HEK293 (cell line): ENCODE data around the gene BMP10.

Source experiments
- CTCF ChIP-seq: fragments of 450-650 bp; formaldehyde crosslinking; IDR thresholded peaks from 2 replicates; pipeline ENCODE4 v1.5.1; 2016; ENCODE audit warnings: missing biosample characterization, missing genetic modification characterization
- REST ChIP-seq: fragments of 450-650 bp; formaldehyde crosslinking; IDR thresholded peaks from 2 replicates; pipeline ENCODE4 v1.5.1; 2016; ENCODE audit warnings: missing biosample characterization, missing genetic modification characterization
- TRIM28 ChIP-seq: IDR thresholded peaks from 2 replicates; pipeline ENCODE4 v1.6.1; 2011; ENCODE audit warnings: low read length, control low read depth, borderline replicate concordance
- YY2 ChIP-seq: fragments of 450-650 bp; formaldehyde crosslinking; IDR thresholded peaks from 2 replicates; pipeline ENCODE4 v1.5.1; 2016; ENCODE audit warnings: missing biosample characterization, missing genetic modification characterization
- ZBTB44 ChIP-seq: fragments of 450-650 bp; IDR thresholded peaks from 2 replicates; pipeline ENCODE4 v1.5.1; 2018; ENCODE audit warnings: missing biosample characterization, mild to moderate bottlenecking, missing genetic modification characterization
- ZBTB49 ChIP-seq: fragments of 450-650 bp; formaldehyde crosslinking; IDR thresholded peaks from 2 replicates; pipeline ENCODE4 v1.5.1; 2016; ENCODE audit warnings: missing biosample characterization, missing genetic modification characterization, low read depth
- ZNF2 ChIP-seq: fragments of 450-650 bp; formaldehyde crosslinking; IDR thresholded peaks from 2 replicates; pipeline ENCODE4 v1.5.1; 2016; ENCODE audit warnings: missing biosample characterization, missing genetic modification characterization
- ZNF292 ChIP-seq: fragments of 450-650 bp; formaldehyde crosslinking; IDR thresholded peaks from 2 replicates; pipeline ENCODE4 v1.5.1; 2016; ENCODE audit warnings: low read depth, missing biosample characterization, missing genetic modification characterization, borderline replicate concordance
- ZNF341 ChIP-seq: fragments of 450-650 bp; formaldehyde crosslinking; IDR thresholded peaks from 2 replicates; pipeline ENCODE4; 2016; ENCODE audit warnings: low read depth, missing biosample characterization, missing genetic modification characterization
- ZNF707 ChIP-seq: fragments of 450-650 bp; formaldehyde crosslinking; IDR thresholded peaks from 2 replicates; pipeline ENCODE4 v1.5.1; 2016; ENCODE audit warnings: missing biosample characterization, missing genetic modification characterization

GRCh38 chr2:68862889-68863288 lies 8.3 kb downstream of the BMP10 start:
- TF ChIP-seq ZNF341 (no peak), CTCF (tag by site-specific recombination) (no peak), YY2 (tag by site-specific recombination) (no peak), TRIM28 (no peak), ZNF707 (tag by site-specific recombination) (no peak), ZNF2 (tag by site-specific recombination) (no peak), ZBTB44 (no peak), ZBTB49 (tag by site-specific recombination) (no peak), ZNF292 (no peak), REST (tag by site-specific recombination) (no peak)
